Measurements from ENCODE around the gene FIBCD1.
"Not testable (repeated sequence)": the region's sequence is repeated elsewhere in the genome, so short reads cannot be mapped to it uniquely, and the experiment has no call there.

The FIBCD1 gene

DNA sequence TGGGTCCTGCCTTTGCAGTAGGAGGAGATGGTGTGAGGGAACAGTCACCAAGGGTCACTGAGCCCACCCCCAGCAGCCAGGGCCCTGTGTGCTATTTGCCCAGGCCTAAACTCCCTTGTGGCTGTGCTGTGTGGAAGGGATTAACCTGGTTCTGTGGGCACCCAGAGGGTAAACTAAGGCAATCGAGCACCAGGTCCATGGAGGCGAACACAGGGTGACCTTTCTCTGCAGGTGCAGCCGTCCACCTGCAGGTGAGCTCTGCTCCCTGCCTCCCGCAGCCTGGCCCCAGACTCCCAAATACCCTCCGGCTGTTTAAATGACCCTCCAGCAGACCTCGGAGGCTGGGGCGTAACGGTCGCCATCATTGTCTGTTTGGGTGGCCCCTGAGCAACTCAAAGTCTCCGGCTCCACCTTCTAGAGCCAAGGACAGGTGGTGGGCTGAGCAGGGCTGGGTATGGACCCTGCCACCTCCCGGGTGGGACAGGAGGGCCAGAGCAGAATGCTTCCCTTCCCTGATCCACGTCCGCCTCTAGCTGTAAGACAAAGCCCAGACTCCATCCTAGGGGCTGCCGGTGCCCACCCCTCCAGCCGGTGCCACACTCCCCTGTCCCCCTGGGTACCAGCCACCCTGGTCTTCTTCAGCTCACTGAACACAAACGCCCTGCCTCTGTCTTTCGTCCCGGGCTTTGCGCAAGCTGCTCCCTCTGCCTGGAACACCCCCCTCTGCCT, 34.1 kb upstream of the FIBCD1 start:
- no peak for DNase-seq

DNA sequence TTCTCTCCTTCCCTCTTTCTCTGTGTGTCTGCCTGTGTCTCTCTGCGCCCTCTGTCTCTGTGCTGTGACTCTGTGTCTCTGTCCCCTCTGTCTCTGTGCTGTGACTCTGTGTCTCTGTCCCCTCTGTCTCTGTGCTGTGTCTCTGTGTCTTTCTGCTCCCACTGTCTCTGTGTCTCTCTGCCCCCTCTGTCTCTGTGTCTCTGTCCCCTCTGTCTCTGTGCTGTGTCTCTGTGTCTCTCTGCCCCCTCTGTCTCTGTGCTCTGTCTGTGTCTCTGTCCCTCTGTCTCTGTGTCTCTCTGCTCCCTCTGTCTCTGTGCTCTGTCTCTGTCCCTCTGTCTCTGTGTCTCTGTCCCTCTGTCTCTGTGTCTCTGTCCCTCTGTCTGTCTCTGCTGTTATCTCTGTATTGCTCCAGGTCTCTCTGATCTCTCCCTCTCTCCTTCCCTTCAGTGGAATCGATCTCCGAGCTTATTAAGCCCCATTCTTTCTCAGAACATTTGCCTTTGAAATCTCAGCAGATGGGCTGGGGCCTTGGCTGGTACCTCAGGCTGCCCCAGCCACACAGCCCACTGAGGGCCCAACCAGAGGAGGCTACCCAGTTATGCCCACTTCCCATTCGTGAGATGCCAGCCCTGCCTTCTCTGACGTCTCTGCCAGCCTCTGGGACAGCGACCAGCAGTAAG, 33.4 kb upstream of the FIBCD1 start:
- no peak for DNase-seq

DNA sequence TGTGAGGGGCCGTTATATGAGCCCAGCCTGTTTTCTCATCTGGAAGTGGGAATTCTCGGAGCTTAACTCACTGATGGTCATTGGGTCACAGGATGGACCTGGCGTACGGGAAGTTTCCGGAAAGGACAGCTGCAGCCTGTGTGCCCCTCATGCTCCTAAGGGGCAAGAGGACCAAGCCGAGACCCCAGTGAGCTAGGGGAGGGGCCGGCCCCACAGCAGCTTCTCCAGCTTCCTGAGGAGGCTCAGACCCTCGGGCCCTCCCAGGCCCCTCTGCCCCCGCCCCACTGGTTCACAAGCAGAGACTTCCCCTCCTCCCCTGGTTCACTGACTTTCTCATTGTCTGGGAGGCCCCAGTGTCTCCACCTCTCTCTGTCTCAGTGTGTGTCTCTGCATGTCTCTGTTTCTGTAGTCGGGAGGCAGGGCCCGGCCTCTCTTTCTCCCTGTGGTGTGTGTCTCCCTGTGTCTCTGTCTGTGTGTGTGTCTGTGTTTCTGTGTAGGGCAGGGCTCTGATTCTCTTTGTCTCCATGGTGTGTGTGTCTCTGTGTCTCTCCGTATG, 32.3 kb upstream of the FIBCD1 start:
- DNase-seq: no peak

DNA sequence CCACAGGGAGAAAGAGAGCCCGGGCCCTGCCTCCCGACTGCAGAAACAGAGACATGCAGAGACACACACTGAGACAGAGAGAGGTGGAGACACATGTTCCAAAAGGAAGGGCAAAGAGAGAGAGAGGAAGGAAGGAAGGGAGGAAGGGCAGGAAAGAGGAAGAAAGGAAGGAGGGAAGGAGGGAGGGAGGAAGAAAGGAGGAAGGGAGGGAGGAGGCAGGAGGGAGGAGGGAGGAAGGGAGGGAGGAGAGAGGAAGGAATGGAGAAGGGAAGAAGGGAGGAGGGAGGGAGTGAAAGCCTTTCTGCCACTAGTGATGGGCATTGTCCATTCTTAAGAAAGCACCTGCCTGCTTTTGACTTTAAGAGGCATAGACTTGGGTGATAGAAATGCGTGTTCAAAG, 31.8 kb upstream of the FIBCD1 start:
- DNase-seq: no peak

DNA sequence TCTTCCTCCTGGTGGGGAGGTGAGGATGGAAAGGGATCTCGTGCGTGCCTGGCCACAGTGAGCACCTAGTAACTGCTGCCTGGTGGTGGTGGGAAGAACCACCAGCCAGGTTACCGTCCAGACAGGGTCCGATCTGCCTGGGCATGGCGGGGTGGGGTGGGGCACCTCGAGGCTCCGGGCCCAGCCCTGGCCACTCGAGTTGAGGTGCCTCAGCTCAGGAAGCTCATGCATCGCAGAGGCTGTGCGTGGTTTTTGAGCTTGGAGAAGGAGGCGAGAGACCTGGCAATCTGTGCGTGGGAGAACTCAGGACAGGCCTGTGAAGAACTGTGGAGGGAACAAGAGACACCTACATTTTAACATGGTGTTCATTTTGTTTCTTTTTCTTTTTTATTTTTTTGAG, 31.0 kb upstream of the FIBCD1 start:
- DNase-seq: no peak

DNA sequence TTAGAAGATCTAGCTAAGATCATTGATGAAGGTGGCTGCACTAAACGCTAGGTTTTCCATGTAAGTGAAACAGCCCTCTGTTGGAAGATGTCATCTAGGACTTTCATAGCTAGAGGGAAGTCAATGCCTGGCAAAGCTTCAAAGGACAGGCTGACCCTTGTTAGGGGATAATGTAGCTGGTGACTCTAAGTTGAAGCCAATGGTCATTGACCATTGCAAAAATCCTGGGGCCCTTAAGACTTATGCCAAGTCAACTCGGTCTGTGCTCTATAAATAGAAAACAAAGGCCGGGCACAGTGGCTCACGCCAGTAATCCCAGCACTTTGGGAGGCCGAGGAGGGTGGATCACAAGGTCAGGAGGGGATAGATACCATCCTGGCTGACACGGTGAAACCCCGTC, 26.6 kb upstream of the FIBCD1 start:
- no peak for DNase-seq

DNA sequence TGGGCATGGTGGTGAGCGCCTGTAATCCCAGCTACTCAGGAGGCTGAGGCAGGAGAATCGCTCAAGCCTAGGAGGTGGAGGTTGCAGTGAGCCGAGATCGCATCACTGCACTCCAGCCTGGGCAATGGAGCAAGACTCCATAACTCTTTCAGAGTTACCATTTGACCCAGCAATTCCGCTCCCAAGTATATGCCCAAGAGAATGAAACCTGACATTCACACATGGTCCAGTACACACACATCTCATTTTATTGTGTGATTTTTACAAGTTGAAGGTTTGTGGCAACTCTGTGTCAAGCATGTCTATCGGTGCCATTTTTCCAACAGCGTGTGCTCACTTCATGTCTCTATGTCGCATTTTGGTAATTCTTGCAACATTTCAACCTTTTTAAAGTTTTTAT, 24.9 kb upstream of the FIBCD1 start:
- no peak for DNase-seq

DNA sequence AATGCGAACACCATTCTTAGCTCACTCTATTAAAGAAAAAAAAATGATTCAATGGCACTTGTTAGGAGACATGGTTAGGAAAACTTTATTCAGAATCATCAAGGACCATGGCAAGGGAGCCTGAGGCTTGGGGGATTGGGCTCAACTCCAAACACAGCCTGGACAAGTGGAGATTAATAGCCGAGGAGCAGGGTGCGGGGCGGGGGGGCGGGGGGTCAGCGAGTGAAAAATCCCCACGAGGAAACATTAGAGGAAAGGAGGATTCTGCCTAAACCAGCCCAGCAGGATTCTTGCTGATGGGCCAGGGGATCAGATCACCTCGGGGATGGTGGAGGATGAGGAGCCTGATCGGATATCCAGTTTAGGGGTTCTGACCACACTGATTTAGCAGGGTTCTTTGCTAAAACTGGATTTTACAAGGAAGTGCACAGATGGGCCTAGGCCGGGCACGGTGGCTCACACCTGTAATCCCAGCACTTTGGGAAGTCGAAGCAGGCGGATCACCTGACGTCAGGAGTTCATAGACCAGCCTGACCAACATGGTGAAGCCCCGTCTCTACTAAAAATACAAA, 24.4 kb upstream of the FIBCD1 start:
- no peak for DNase-seq

DNA sequence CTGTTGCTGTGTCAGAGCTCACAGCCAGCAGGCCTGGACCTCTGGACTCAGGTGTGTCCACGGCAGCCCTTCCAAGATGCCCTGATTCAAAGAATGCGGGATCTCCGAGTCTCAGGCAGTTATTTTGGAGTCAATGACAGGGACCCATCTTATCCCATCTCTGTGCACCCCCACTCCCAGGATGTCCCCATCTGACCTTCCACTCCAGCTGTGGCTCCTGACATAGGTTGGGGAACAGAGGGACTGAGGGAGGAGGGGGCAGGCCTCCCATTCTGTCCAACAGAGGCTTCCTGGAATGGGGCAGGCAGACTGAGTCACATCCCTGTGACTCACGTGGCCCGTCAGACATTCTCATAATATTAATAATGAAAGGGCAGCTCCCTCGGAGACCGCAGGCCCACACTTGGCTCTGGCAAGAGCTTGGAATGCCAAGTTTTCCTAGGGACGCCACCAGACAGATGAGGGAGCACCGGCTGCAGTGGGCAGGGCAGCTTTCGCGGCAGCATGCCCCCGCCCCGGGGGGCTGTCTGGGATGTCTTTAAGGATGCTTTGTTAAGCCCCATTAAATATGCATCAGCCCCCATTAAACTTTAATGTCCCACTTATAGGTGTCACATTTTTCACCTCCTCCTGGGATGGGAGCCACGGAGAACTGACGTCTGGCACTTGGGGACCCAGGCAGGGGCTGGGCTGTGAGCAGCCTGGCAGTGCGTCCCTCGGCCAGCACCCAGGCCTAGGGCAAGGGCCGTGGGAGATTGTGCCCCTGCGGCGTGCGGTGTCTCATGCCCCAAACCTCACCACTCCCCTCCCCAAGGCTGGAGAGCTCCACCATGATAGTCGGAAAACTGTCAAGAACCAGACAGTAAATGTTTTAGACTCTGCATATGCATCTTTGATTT, 23.6 kb upstream of the FIBCD1 start:
- DNase-seq: no peak

DNA sequence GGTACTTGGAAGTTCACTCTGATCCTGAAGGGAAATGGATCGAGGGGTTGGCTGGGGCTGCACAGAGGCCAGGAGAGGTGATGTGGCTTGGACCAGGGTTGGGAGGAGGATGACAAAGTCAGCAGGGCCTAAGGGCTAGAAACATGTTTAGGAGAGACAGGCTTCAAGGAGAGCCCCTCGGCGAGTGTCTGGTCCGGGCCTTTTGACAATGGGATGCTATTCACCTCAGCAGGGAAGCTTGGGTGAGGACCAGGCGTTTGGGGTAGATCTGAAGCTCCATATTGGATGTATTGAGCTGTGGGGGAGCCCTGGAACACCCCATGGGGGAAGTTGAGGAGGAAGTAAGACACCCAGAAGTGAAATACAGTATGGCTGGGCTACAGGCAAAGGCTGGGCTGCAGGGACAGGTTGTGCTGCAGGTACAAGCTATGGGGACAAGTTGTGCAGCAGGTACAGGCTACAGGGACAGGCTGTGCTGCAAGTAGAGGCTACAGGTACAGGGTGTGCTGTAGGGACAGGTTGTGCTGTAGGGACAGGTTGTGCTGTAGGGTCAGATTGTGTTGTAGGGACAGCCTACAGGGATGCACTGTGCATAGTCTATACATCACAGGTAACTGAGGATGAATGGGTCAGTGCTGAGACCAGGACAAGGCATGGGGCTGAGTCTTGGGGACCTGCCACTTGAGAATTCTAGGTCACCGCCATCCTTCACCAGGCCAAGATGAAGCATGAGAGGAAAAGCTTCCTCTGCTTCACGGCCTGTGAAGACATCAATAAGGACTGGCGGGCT, 22.7 kb upstream of the FIBCD1 start:
- no peak for DNase-seq

DNA sequence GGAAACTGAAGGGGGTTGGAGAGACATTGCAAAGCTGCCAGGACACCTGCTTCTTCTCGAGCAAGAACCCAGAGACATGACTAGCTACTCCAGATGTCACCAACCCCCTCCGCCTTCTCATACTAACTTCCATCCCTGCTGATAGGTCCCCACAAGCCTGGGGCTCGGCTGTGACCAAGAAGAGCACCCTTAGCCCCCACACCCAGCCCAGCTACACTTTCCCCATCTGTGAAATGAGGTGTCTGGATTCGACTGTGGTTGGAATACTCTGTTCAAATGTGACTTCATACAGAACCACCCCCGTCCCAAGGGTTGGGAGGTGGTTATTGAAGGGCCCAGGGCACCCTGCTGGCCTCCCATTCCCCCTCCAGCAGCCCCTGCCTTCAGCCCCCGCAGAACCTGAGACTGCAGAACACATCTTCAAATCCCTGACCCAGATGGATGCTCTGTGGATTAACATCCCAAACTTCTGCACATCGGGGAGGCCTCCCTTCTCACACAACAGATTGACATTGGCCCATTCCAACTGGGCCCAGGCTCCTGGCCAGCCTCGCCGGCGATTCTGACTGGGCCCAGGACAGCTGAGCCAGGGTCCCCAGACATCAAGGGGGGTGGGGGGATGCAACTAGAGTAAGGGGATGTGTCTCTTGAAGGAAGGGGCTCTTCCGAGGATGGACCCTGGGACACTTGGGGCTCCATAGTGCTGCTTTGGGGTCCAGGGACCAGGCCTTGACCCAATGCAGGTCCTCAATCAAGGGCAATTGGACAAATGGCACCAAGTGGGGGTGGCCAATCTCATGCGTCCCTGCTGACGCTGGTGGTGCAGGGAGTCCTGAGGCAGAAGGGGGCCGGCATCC, 21.7 kb upstream of the FIBCD1 start:
- DNase-seq: no peak

DNA sequence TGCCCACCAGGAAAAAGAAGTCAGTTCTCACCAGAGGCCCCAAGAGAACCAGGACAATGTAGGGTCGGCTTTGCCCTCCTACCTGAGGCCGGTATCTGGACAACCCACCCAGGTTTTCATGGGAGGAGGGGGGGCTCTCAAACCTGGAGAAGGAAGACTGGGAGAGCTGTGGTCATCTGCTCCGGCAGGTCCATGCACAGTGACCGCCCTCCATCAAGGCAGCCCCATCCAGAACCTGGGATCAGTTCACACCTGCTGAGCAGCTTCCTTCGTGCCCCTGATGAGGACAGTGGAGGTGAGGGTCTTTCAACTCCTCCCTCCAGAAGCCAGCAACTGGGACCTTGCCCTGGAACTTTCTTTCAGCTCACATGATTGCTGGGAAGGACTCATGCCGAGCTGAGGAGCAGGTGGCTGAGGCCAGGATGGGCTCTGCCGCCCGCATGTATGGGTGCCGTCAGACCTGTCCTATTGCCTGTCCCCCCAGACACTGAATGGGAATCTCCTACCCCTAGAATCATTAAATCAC, 20.8 kb upstream of the FIBCD1 start:
- no peak for DNase-seq

DNA sequence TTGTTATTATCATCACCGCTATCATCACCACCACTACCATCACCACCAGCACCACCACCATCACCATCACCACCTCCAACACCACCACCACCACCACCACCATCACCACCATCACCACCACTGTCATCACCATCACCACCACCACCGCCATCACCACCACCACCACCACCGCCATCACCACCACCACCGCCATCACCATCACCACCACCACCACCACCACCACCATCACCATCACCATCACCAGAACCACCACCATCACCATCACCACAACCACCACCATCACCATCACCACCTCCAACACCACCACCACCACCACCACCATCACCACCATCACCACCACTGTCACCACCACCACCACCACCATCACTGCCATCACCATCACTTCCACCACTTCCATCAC, 19.5 kb upstream of the FIBCD1 start:
- DNase-seq: not testable (repeated sequence)

DNA sequence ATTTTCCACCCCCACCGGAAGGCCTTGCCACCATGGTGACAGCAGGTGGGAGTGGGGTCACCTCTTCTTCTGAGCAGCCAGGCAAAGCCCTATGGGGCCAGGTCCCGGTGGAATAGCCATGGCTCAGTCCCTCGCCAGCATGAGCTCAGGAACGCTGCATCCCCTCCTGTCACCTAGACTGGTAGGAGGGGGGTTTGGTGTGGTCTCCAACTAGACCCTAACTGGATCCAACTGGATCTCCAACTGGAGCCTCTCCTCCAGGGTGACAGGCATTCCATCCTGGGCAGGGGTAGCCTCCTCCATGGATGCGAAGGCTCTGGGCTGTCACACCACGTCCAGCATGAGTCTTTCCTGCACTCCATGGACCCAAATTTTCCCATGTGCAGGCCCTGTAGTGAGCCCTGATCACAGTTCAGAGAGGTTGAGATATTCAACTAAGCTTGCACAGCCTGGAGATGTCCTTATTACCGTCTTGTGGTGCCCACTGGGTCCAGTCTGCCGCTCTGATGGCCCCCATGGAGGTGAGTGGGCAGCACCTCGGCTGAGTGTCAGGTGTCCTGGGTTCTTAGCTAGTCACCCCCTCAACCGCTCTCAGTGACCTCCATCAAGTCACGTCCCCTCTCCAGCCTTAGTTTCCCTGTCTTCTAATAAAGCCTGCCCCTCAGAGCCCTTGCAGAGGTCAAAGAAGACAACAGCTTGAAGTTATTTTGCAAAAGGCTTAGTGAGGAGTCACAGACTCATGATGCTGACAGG, 18.6 kb upstream of the FIBCD1 start:
- DNase-seq: no peak

DNA sequence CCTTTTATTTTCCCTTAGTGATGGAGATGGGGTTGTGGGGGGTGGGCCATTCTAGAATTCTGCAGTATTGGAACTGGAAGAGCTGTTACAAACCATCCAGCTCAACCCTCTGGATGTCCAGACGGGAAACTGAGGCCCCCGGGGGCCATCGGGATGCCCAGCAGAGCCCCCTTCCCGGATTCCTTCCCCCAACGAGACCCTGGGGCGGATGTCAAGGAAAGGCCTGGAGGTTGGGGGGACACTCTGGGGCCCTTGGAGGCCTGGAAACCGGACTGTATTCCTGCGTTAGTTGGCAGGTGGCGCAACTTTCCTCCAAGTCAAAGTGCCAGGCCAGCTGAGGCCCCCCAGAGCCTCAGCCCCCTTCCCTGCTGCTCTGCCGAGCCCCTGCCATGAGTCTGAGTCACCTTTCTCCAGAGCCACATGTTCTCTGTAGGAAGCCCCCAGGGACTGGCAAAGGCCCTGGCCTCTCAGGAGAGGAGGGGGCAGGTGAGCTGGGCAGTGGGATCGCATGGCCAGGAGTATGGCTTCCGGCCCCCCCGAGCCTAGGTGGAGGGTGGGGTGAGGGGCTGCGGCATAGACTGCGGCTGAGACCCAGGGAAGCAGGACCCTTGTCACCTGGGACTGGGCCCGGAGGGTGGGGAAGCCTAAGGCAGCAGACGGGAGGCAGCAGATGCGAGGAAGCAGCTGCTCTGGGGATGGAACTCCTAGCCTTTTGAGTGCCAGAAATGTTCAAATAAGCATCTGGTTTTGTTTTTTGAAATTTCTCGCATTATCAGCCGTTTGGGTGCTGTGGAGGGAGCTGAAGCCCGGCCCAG, 17.8 kb upstream of the FIBCD1 start:
- peak; percentile 95 for DNase-seq

DNA sequence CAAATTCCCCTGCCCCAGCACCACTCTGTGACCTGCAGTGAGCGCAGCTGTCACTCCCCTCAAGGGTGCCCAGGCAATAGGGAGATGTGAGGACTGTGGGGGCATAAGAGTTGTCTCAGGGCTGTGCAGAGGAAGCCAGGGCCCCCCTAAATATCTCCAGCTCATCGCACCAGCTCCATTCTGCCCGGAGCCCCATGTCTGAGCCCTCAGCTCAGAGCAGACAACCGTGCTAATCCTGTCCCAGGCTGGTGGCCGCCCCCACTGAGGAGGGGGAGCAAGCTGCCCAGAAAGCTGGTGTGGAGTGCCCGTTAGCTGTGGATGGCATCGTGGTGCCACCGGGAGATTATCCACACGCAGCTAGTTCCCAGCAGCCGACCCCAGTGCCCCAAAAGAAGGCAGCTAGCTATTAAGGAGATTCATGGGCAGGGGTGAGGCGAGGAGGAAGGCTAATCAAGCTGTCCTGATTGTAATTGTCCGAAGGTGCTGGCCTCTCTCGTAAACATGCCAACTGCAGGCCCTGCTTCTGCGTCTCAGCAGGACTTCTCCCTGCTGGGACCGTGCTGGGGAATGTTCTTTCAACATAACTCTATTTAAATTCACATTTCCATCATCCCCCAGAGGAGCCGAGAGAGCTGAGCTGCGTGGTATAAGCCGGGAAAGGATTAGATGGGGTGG, 17.0 kb upstream of the FIBCD1 start:
- DNase-seq: no peak

DNA sequence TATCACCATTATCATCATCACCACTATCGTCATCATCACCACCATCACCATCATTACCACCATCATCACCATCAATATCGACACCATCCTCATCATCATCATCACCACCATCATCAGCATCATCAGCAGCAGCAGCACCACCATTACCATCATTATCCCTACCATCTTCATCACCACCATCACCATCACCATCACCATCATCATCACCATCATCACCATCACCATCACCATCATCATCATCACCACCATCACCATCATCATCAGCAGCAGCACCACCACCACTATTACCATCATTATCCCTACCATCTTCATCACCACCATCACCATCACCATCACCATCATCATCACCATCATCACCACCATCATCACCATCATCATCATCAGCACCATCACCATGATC, 15.9 kb upstream of the FIBCD1 start:
- DNase-seq: not testable (repeated sequence)

DNA sequence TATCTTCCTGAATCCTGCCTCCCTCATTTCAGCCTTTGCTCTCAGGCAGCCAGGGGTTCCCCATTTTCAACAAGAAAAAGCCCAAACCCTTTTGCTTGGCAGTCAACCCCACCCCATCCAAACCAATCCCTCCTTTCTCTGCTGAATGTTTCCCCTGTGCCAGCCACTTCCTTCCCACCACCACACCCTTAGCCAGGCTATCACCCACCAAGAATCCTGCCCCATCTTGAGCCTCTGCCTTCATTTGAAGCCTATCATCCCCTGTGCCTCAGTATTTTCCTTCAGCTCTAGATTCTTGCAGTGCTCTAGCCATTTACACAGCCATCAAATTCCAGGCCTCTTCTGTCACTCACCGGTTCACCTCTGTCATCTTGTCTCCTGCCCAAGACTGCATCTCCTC, 15.3 kb upstream of the FIBCD1 start:
- no peak for DNase-seq
